Left ventricle myocardium inferior (tissue), 1 donor: Measurements from ENCODE around the gene HIPK2. TPM values are rescaled to one million over a fixed set of nuclear protein-coding genes. Genes with fewer than 3 reads are reported as not detected.

Source experiments
- DNase-seq: peaks from one replicate; pipeline ENCODE4 v3.0.0-alpha.2; 2020
- H3K27ac ChIP-seq: fragments of 200-600 bp; replicated peaks from 2 replicates; pipeline ENCODE4 v1.8.0; 2021
- H3K27me3 ChIP-seq: fragments of 200-600 bp; 2 replicates; pipeline ENCODE4 v1.8.0; 2021; ENCODE audit warnings: low read depth
- H3K36me3 ChIP-seq: fragments of 200-600 bp; 2 replicates; pipeline ENCODE4 v1.8.0; 2021
- H3K4me1 ChIP-seq: fragments of 200-600 bp; 2 replicates; pipeline ENCODE4 v1.8.0; 2021
- H3K4me3 ChIP-seq: fragments of 200-600 bp; 2 replicates; pipeline ENCODE4 v1.8.0; 2021; ENCODE audit warnings: mild to moderate bottlenecking, moderate library complexity
- H3K9me3 ChIP-seq: fragments of 200-600 bp; replicated peaks from 2 replicates; pipeline ENCODE4 v1.8.0; 2021
- intact Hi-C: fragments of 100-400 bp; cut with micrococcal nuclease; formaldehyde crosslinking; loops from one replicate; pipeline ENCODE4 v1.11.0; 2022
- total RNA-seq: library from RNA; stranded (reverse); fragmentation: NEBNext Ultra II Directional; extraction: Animal tissue kit (Norgen Biotek cat#: 25700); gene quantifications from one replicate; pipeline ENCODE4 v1.2.1, GENCODE V29; 2021
- TF ChIP-seq, protein P1 (sequence below): fragments of 200-600 bp; IDR thresholded peaks from 2 replicates; pipeline ENCODE4 v1.8.0; 2021; ENCODE audit warnings: antibody characterized with exemption, mild to moderate bottlenecking, borderline replicate concordance
- donor health status: DM: no; HTN: yes; CAD: no; lungs with severe emphysema.

Gene HIPK2
- total RNA-seq, 1 donor from 2014 or later, result 127 TPM

DNA sequence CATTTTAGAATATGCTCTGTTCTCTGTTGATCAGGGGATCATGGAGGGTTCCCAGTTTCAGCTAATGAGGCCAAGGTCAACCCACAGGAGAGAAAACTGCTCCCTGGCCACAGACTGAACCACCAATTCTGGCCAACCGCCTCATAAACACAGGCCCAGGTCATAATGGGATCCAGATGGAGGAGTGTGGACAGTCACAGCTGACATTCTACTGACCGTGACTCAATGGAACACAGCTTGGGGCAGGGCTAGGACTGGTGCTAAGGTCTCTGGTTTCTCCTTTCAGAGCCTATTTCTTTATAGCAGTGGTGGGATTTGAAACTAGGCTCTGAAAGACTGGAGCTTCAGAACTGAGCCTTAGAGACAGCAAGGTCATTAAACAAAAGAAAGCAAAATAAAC lies 68.3 kb downstream of the HIPK2 start:
- Histone ChIP-seq H3K36me3 (peaks cover 20% of the 10 kb centered on the region), H3K27ac (peak overlapping the region; percentile 24), H3K4me3 (no peak overlapping the region), H3K9me3 (no peaks in the 10 kb centered on the region), H3K4me1 (peaks cover 100% of the 10 kb centered on the region), H3K27me3 (no peaks in the 10 kb centered on the region)
- TF ChIP-seq, protein P1, sequence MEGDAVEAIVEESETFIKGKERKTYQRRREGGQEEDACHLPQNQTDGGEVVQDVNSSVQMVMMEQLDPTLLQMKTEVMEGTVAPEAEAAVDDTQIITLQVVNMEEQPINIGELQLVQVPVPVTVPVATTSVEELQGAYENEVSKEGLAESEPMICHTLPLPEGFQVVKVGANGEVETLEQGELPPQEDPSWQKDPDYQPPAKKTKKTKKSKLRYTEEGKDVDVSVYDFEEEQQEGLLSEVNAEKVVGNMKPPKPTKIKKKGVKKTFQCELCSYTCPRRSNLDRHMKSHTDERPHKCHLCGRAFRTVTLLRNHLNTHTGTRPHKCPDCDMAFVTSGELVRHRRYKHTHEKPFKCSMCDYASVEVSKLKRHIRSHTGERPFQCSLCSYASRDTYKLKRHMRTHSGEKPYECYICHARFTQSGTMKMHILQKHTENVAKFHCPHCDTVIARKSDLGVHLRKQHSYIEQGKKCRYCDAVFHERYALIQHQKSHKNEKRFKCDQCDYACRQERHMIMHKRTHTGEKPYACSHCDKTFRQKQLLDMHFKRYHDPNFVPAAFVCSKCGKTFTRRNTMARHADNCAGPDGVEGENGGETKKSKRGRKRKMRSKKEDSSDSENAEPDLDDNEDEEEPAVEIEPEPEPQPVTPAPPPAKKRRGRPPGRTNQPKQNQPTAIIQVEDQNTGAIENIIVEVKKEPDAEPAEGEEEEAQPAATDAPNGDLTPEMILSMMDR, result no peak
- intact Hi-C loops, result no loop called here
- DNase-seq, result no peak

DNA sequence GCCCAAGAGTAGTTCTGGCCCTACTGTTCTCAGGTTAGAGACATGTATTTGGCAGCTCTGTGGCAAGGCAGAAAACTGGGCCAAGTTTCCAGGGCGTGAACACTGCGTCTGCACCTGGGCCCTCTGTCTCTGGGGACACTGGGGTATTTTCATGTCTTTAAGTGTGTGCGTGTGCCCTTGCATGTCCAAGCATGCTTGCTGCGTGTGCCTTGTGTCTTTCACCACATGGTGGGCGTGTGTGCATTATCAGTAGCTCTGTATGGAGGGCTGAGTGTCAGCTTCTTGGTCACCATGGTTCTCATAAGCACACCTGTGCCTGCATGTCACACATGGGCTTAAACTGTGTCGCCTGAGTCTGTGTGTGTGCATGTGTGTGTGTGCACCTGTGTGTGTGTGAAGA lies 69.3 kb downstream of the HIPK2 start:
- no peak for DNase-seq
- H3K27me3 ChIP-seq, result no peaks in the 10 kb centered on the region
- H3K27ac ChIP-seq, result peak overlapping the region; percentile 90
- H3K4me3 ChIP-seq, result no peak overlapping the region
- TF ChIP-seq, protein P1, result no peak
- intact Hi-C loops, result no loop called here
- peaks cover 93% of the 10 kb centered on the region for H3K4me1 ChIP-seq
- H3K9me3 ChIP-seq, result no peaks in the 10 kb centered on the region
- peaks cover 18% of the 10 kb centered on the region for H3K36me3 ChIP-seq

DNA sequence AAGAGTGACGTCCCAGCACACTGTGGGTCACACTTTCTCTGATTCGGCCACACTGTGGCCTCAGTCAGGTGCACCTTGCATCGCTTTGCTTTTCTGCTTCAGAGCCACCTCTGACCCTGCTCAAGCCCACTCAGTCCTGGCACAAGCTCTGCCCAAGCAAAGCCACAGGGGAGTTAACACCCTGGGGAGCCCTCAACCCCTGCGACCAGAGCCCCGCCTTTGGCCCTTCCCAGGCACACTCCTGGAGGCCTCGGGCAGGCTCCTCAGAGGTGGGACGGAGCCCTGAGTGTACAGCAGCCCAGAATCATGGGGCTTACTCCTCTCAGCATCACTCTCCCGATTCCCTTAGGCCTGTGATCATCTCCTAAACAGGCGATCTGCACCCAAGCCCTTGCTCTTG lies 71.0 kb downstream of the HIPK2 start:
- DNase-seq, result no peak
- TF ChIP-seq, protein P1, result no peak
- peak overlapping the region; percentile 90 for H3K27ac ChIP-seq
- intact Hi-C loops, result no loop called here
- H3K27me3 ChIP-seq, result no peaks in the 10 kb centered on the region
- H3K9me3 ChIP-seq, result no peaks in the 10 kb centered on the region
- no peak overlapping the region for H3K4me3 ChIP-seq
- peaks cover 15% of the 10 kb centered on the region for H3K36me3 ChIP-seq
- peaks cover 93% of the 10 kb centered on the region for H3K4me1 ChIP-seq

DNA sequence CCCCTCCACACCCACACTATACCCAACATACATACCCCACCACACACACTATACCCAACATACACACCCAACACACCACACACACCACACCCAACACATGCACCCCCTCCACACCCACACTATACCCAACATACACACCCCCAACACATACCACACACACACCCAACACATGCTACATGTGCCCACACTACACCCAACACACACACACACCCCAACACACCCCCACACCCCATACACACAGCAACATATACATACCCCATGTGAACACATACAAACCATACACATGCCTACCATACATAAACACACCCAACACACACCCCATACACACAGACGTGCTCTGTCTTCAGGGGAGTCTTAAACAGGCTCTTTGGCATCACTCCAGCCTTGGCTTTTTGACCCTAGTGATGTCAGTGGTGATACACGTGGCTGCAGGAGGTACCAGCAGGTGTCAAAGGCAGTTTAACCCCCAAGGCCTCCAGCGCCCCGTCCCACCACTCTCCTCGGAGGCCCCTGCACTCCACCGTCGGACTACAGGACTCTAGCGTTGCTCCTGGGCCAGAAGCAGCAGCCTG lies 73.4 kb downstream of the HIPK2 start:
- H3K9me3 ChIP-seq, result no peaks in the 10 kb centered on the region
- DNase-seq, result no peak
- H3K36me3 ChIP-seq, result peaks cover 15% of the 10 kb centered on the region
- intact Hi-C loops, result no loop called here
- TF ChIP-seq, protein P1, result no peak
- peak overlapping the region; percentile 90 for H3K27ac ChIP-seq
- H3K4me1 ChIP-seq, result peaks cover 93% of the 10 kb centered on the region
- no peaks in the 10 kb centered on the region for H3K27me3 ChIP-seq
- H3K4me3 ChIP-seq, result no peak overlapping the region

DNA sequence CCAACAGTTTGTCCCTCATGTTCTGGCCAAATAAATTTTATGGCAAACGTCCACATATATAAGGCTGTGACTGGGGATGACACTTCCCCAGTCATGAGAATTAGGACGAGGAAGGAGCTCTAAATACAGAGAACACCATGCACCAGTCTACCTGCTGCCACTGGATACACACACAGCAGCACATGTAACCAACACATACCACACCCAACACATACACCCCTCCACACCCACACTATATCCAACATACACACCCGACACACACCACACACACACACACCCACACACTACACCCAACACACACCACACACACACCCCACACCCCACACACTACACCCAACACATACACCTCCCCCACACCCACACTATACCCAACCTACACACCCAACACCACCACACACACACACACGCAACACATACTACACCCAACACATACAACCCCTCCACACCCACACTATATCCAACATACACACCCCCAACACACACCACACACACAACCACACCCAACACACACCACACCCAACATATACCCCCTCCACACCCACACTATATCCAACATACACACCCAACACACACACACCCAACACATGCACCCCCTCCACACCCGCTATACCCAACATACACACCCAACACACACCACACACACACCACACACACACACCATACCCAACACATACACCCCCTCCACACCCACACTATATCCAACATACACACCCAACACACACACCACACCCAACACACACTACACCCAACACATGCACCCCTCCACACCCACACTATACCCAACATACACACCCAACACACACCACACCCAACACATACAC lies 74.1 kb downstream of the HIPK2 start:
- Histone ChIP-seq H3K36me3 (peaks cover 15% of the 10 kb centered on the region), H3K4me3 (peak overlapping the region; percentile 8), H3K27ac (peak overlapping the region; percentile 90), H3K27me3 (no peaks in the 10 kb centered on the region), H3K4me1 (peaks cover 92% of the 10 kb centered on the region), H3K9me3 (no peaks in the 10 kb centered on the region)
- TF ChIP-seq, protein P1, result no peak
- DNase-seq, result no peak
- intact Hi-C loops, result no loop called here
